IMR-90 (cell line): ENCODE results near the gene ST3GAL5. TPM values are rescaled to one million over a fixed set of nuclear protein-coding genes. Genes with fewer than 3 reads are reported as not detected.
A peak's percentile ranks its signal among the peaks of the same experiment; 100 is the strongest.

Experiments
- ATAC-seq: fragments of 200-7000 bp; cut with Tn5 transposase; 2 replicates; pipeline ENCODE4 v1.9.1; 2020; ENCODE audit warnings: low read depth, mild to moderate bottlenecking, moderate library complexity
- BruUV-seq: library from RNA; stranded (reverse); fragments of 400-500 nt; replicated peaks from 2 replicates; lab custom pipeline; 2021; lab: Mats Ljungman, UMichigan
- CTCF ChIA-PET: fragments of 300-600 bp; formaldehyde crosslinking; extraction: SDS; loops from one replicate; lab custom pipeline; 2021; ENCODE audit warnings: antibody characterized with exemption; lab: Yijun Ruan, JAX
- POLR2A ChIA-PET: fragments of 300-600 bp; sonication (Branson Sonifier 250); formaldehyde crosslinking; loops from one replicate; lab custom pipeline; 2022; ENCODE audit warnings: antibody characterized with exemption; ENCODE audit not compliant: unreplicated experiment; lab: Charles Lee
- DNase-seq: peaks from one replicate; pipeline ENCODE4 v3.0.0; 2013
- H2AFZ ChIP-seq: replicated peaks from 2 replicates; pipeline ENCODE3; 2013; ENCODE audit warnings: low read length, mild to moderate bottlenecking; ENCODE audit not compliant: poor library complexity
- H2AK5ac ChIP-seq: 2 replicates; pipeline ENCODE4 v1.6.1; 2013; ENCODE audit warnings: low read depth, low read length, inconsistent platforms
- H2AK9ac ChIP-seq: replicated peaks from 2 replicates; pipeline ENCODE3; 2013; ENCODE audit warnings: mild to moderate bottlenecking, low read depth, low read length, moderate library complexity; ENCODE audit not compliant: poor library complexity
- H2BK120ac ChIP-seq: 2 replicates; pipeline ENCODE4 v1.6.1; 2013; ENCODE audit warnings: low read depth, low read length, inconsistent platforms
- H2BK15ac ChIP-seq: 3 replicates; pipeline ENCODE4 v1.6.1; 2013; ENCODE audit warnings: low read depth, low read length, inconsistent platforms
- H2BK20ac ChIP-seq: 2 replicates; pipeline ENCODE4 v1.6.1; 2013; ENCODE audit warnings: low read depth, mild to moderate bottlenecking, inconsistent platforms, low read length, moderate library complexity
- H2BK5ac ChIP-seq: 2 replicates; pipeline ENCODE4 v1.6.1; 2013; ENCODE audit warnings: mild to moderate bottlenecking, low read depth, low read length, inconsistent platforms; ENCODE audit not compliant: poor library complexity, severe bottlenecking
- H3K14ac ChIP-seq: replicated peaks from 2 replicates; pipeline ENCODE4 v1.6.1; 2013; ENCODE audit warnings: low read depth, low read length, inconsistent platforms
- H3K18ac ChIP-seq: 2 replicates; pipeline ENCODE4 v1.6.1; 2013; ENCODE audit warnings: low read depth, low read length, control low read depth
- H3K23ac ChIP-seq: 2 replicates; pipeline ENCODE4 v1.6.1; 2013; ENCODE audit warnings: low read depth, low read length, inconsistent platforms
- H3K27ac ChIP-seq: 2 replicates; pipeline ENCODE4 v1.5.1; 2013; ENCODE audit warnings: mild to moderate bottlenecking, control low read depth, low read length; ENCODE audit not compliant: insufficient read depth
- H3K27me3 ChIP-seq: 2 replicates; pipeline ENCODE4 v1.6.1; 2013; ENCODE audit warnings: low read length; ENCODE audit not compliant: control insufficient read depth, insufficient read depth
- H3K36me3 ChIP-seq: 2 replicates; pipeline ENCODE4 v1.6.1; 2013; ENCODE audit warnings: low read length, mixed read lengths; ENCODE audit not compliant: control insufficient read depth, insufficient read depth
- H3K4ac ChIP-seq: 2 replicates; pipeline ENCODE4 v1.6.1; 2013; ENCODE audit warnings: low read depth, low read length, inconsistent platforms
- H3K4me1 ChIP-seq: 2 replicates; pipeline ENCODE4 v1.6.1; 2013; ENCODE audit warnings: low read length, mixed read lengths; ENCODE audit not compliant: control insufficient read depth, insufficient read depth
- H3K4me2 ChIP-seq: 2 replicates; pipeline ENCODE4 v1.6.1; 2013; ENCODE audit warnings: low read depth, mild to moderate bottlenecking, control low read depth, low read length, moderate library complexity
- H3K4me3 ChIP-seq: 2 replicates; pipeline ENCODE4 v1.5.1; 2013; ENCODE audit warnings: low read depth, mild to moderate bottlenecking, control low read depth, low read length, moderate library complexity; ENCODE audit not compliant: insufficient read depth
- H3K56ac ChIP-seq: 2 replicates; pipeline ENCODE4 v1.6.1; 2013; ENCODE audit warnings: low read length, inconsistent platforms; ENCODE audit not compliant: insufficient read depth; ENCODE audit errors: extremely low read depth
- H3K79me1 ChIP-seq, 2 experiments: 2 replicates each; pipeline ENCODE4 v1.6.1; 2013; ENCODE audit warnings: low read length in 2 of 2, inconsistent platforms in 1 of 2, low read depth in 1 of 2
- H3K9ac ChIP-seq: 2 replicates; pipeline ENCODE4 v1.6.1; 2013; ENCODE audit warnings: low read depth, low read length, control low read depth
- H3K9me1 ChIP-seq: 2 replicates; pipeline ENCODE4 v1.6.1; 2013; ENCODE audit warnings: low read length, inconsistent platforms; ENCODE audit not compliant: insufficient read depth
- H3K9me3 ChIP-seq: 2 replicates; pipeline ENCODE4 v1.6.1; 2013; ENCODE audit warnings: low read length; ENCODE audit not compliant: control insufficient read depth, insufficient read depth
- H4K20me1 ChIP-seq: 2 replicates; pipeline ENCODE4 v1.6.1; 2013; ENCODE audit warnings: low read length, inconsistent platforms; ENCODE audit not compliant: insufficient read depth
- H4K5ac ChIP-seq: 2 replicates; pipeline ENCODE4 v1.6.1; 2013; ENCODE audit warnings: mild to moderate bottlenecking, low read depth, low read length, control low read depth
- H4K8ac ChIP-seq, 2 experiments: 2 replicates each; pipeline ENCODE4 v1.6.1; 2013; ENCODE audit warnings: low read depth in 2 of 2, low read length in 2 of 2, control low read depth in 1 of 2, inconsistent platforms in 1 of 2
- H4K91ac ChIP-seq: 2 replicates; pipeline ENCODE4 v1.6.1; 2013; ENCODE audit warnings: low read depth, low read length, inconsistent platforms; ENCODE audit not compliant: insufficient read depth
- BHLHE40 ChIP-seq: fragments of 150-350 bp; IDR thresholded peaks from 2 replicates; pipeline ENCODE4 v1.6.1; 2016; ENCODE audit warnings: mild to moderate bottlenecking, low read depth, low read length
- CEBPB ChIP-seq: IDR thresholded peaks from 2 replicates; pipeline ENCODE4 v1.6.1; 2012; ENCODE audit warnings: low read depth, low read length, improper control_type of control experiment
- CHD1 ChIP-seq: IDR thresholded peaks from 2 replicates; pipeline ENCODE4 v1.6.1; 2012; ENCODE audit warnings: low read depth, low read length, improper control_type of control experiment
- FOS ChIP-seq: fragments of 150-350 bp; IDR thresholded peaks from 2 replicates; pipeline ENCODE4 v1.6.1; 2016; ENCODE audit warnings: low read depth, low read length
- MAFK ChIP-seq: IDR thresholded peaks from 2 replicates; pipeline ENCODE4 v1.6.1; 2012; ENCODE audit warnings: low read depth, low read length, improper control_type of control experiment
- MAZ ChIP-seq: IDR thresholded peaks from 2 replicates; pipeline ENCODE4 v1.6.1; 2012; ENCODE audit warnings: low read depth, mild to moderate bottlenecking, low read length, improper control_type of control experiment, moderate library complexity, borderline replicate concordance
- MXI1 ChIP-seq: IDR thresholded peaks from 2 replicates; pipeline ENCODE4 v1.6.1; 2012; ENCODE audit warnings: low read depth, mild to moderate bottlenecking, low read length, moderate library complexity, borderline replicate concordance
- NFE2L2 ChIP-seq: fragments of 150-350 bp; IDR thresholded peaks from 2 replicates; pipeline ENCODE4 v1.6.1; 2016; ENCODE audit warnings: low read depth, mild to moderate bottlenecking, low read length
- POLR2A ChIP-seq: IDR thresholded peaks from 2 replicates; pipeline ENCODE4 v1.6.1; 2012; ENCODE audit warnings: mild to moderate bottlenecking, low read depth, low read length
- RAD21 ChIP-seq: IDR thresholded peaks from 2 replicates; pipeline ENCODE4 v1.6.1; 2012; ENCODE audit warnings: low read length, improper control_type of control experiment
- RCOR1 ChIP-seq: IDR thresholded peaks from 2 replicates; pipeline ENCODE4 v1.6.1; 2012; ENCODE audit warnings: mild to moderate bottlenecking, low read length, improper control_type of control experiment; ENCODE audit not compliant: insufficient replicate concordance
- RFX5 ChIP-seq: IDR thresholded peaks from 2 replicates; pipeline ENCODE4 v1.8.0; 2012; ENCODE audit warnings: low read depth, mild to moderate bottlenecking, low read length, moderate library complexity
- SMC3 ChIP-seq: fragments of 150-350 bp; IDR thresholded peaks from 2 replicates; pipeline ENCODE4 v1.6.1; 2016; ENCODE audit warnings: low read depth, mild to moderate bottlenecking, antibody characterized with exemption, low read length, moderate library complexity
- WGBS, 2 experiments: methylation state at CpG; one replicate each; pipeline versions ENCODE4 v1.1.5 to v1.1.7; 2013; ENCODE audit warnings: missing lambda C conversion rate in 2 of 2; ENCODE audit not compliant: insufficient read length in 1 of 2; ENCODE audit errors: extremely low coverage in 2 of 2; 5-methylcytosine and 5-hydroxymethylcytosine counted together
- dilution Hi-C: fragments of 300-500 bp; cut with HindIII; formaldehyde crosslinking; loops from one replicate; pipeline ENCODE4 v1.14.3; 2018; ENCODE audit warnings: low sequenced_read_pairs; ENCODE audit not compliant: unreplicated experiment
- in situ Hi-C: fragments of 300-500 bp; cut with MboI; formaldehyde crosslinking; loops from 3 replicates; pipeline ENCODE4 v1.14.3; 2019; ENCODE audit warnings: low sequenced_read_pairs, inconsistent platforms, mixed read lengths
- intact Hi-C: fragments of 100-400 bp; cut with micrococcal nuclease; formaldehyde crosslinking; loops from 2 replicates; pipeline ENCODE4 v1.10.0; 2022
- polyA plus RNA-seq, 3 experiments: library from polyadenylated mRNA; depleted of rRNA; stranded (reverse); fragments of >200 nt; gene quantifications; 2 replicates each; pipeline ENCODE4 v1.2.3, GENCODE V29; 2012; ENCODE audit warnings: low replicate concordance in 1 of 3
- total RNA-seq: library from RNA; depleted of rRNA; stranded (reverse); fragments of >200 nt; gene quantifications from 2 replicates; pipeline ENCODE4 v1.2.3, GENCODE V29; 2012
- TF ChIP-seq, protein P1 (sequence below): fragments of 150-350 bp; IDR thresholded peaks from 2 replicates; pipeline ENCODE4 v1.6.1; 2016; ENCODE audit warnings: low read depth, mild to moderate bottlenecking, low read length, moderate library complexity, borderline replicate concordance
- TF ChIP-seq, protein P2 (sequence below): fragments of 150-350 bp; IDR thresholded peaks from 2 replicates; pipeline ENCODE4 v1.6.1; 2017; ENCODE audit warnings: mild to moderate bottlenecking, antibody characterized with exemption, low read length, low read depth
- TF ChIP-seq, protein P3 (sequence below): conservative IDR thresholded peaks from 2 replicates; pipeline ENCODE4 v1.5.1; 2012; ENCODE audit warnings: mild to moderate bottlenecking, low read depth, low read length, improper control_type of control experiment

Gene ST3GAL5
- total and polyA plus RNA-seq, 2 of the 4 experiments (the other 2 are of a cell fraction), result 16.8 to 21.0 TPM

DNA sequence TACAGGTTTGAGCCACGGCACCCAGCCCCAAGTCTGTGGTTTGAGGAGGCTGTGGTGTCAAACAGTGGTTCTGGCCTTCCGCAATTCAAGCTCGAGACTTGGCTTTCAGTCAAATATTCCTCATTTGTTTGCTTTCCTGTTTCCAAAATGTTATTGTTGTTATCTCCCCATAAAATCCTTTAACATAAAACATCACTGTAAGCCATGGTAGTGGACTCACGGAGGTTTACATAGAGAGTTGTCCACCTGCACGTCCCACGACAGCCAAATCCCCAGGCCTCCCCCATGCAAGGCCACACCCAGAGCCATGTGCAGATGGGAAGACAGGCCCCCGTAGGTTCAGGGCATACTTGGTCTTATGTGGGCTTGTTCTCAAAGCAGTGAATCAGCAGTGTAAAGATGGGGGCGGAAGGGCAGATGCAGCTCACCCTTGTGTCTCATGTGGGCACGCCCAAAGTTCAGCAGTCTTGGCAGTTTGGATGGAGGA is 18.9 kb upstream of the ST3GAL5 start:
- intact Hi-C loops (no loop called here), dilution Hi-C loops (no loop called here), in situ Hi-C loops (no loop called here)
- H3K9me1 ChIP-seq, result peaks cover 3% of the 10 kb centered on the region; the same call in 1 of the 2 replicates
- peaks cover 18% of the 10 kb centered on the region for H3K4me1 ChIP-seq
- no peak overlapping the region for H2BK5ac ChIP-seq
- H2BK15ac ChIP-seq, result no peak overlapping the region
- no peak overlapping the region for H3K56ac ChIP-seq
- ATAC-seq, result no peak
- H4K20me1 ChIP-seq, result peaks cover 4% of the 10 kb centered on the region; the same call in 1 of the 2 replicates
- no peak overlapping the region for H4K5ac ChIP-seq
- no TSS peak for BruUV-seq
- no peaks in the 10 kb centered on the region for H3K9me3 ChIP-seq
- H4K91ac ChIP-seq, result no peak overlapping the region
- H3K27me3 ChIP-seq, result peaks cover 5% of the 10 kb centered on the region
- no peak overlapping the region for H3K4ac ChIP-seq
- H3K27ac ChIP-seq, result no peak overlapping the region
- H3K4me3 ChIP-seq, result no peak overlapping the region
- POLR2A ChIA-PET, result no interaction called here
- no peaks in the 10 kb centered on the region for H3K79me1 ChIP-seq
- peak overlapping the region; percentile 34; the same call in 1 of the 2 replicates for H2AK5ac ChIP-seq
- WGBS, 2 experiments, result 100% methylated on average over 1 of the region's 9 CpGs; no CpG with 5 or more reads in 1 of the 2 experiments
- H3K36me3 ChIP-seq, result no peaks in the 10 kb centered on the region
- H2BK20ac ChIP-seq, result no peak overlapping the region
- H2BK120ac ChIP-seq, result no peak overlapping the region
- no peak overlapping the region for H3K4me2 ChIP-seq
- peak; percentile 44 for DNase-seq
- H2AFZ ChIP-seq, result peak overlapping the region; percentile 26
- no peak overlapping the region for H3K23ac ChIP-seq
- no peak overlapping the region for H3K14ac ChIP-seq
- no peak overlapping the region for H4K8ac ChIP-seq
- TF ChIP-seq RCOR1, result no peak
- TF ChIP-seq SMC3, result no peak
- no peak for TF ChIP-seq MXI1
- TF ChIP-seq MAZ, result no peak
- TF ChIP-seq, protein P1, sequence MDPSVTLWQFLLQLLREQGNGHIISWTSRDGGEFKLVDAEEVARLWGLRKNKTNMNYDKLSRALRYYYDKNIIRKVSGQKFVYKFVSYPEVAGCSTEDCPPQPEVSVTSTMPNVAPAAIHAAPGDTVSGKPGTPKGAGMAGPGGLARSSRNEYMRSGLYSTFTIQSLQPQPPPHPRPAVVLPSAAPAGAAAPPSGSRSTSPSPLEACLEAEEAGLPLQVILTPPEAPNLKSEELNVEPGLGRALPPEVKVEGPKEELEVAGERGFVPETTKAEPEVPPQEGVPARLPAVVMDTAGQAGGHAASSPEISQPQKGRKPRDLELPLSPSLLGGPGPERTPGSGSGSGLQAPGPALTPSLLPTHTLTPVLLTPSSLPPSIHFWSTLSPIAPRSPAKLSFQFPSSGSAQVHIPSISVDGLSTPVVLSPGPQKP, result no peak
- TF ChIP-seq NFE2L2, result no peak
- TF ChIP-seq, protein P2, sequence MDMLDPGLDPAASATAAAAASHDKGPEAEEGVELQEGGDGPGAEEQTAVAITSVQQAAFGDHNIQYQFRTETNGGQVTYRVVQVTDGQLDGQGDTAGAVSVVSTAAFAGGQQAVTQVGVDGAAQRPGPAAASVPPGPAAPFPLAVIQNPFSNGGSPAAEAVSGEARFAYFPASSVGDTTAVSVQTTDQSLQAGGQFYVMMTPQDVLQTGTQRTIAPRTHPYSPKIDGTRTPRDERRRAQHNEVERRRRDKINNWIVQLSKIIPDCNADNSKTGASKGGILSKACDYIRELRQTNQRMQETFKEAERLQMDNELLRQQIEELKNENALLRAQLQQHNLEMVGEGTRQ, result no peak
- TF ChIP-seq CEBPB, result no peak
- TF ChIP-seq FOS, result no peak
- no peak for TF ChIP-seq CHD1
- no peak for TF ChIP-seq POLR2A
- TF ChIP-seq, protein P3, sequence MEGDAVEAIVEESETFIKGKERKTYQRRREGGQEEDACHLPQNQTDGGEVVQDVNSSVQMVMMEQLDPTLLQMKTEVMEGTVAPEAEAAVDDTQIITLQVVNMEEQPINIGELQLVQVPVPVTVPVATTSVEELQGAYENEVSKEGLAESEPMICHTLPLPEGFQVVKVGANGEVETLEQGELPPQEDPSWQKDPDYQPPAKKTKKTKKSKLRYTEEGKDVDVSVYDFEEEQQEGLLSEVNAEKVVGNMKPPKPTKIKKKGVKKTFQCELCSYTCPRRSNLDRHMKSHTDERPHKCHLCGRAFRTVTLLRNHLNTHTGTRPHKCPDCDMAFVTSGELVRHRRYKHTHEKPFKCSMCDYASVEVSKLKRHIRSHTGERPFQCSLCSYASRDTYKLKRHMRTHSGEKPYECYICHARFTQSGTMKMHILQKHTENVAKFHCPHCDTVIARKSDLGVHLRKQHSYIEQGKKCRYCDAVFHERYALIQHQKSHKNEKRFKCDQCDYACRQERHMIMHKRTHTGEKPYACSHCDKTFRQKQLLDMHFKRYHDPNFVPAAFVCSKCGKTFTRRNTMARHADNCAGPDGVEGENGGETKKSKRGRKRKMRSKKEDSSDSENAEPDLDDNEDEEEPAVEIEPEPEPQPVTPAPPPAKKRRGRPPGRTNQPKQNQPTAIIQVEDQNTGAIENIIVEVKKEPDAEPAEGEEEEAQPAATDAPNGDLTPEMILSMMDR, result no peak
- no peak for TF ChIP-seq MAFK
- TF ChIP-seq BHLHE40, result no peak
- no peak for TF ChIP-seq RFX5
- TF ChIP-seq RAD21, result no peak
- no peak overlapping the region for H3K9ac ChIP-seq
- no peak overlapping the region; the same call in 1 of the 2 replicates for H3K18ac ChIP-seq
- H2AK9ac ChIP-seq, result no peak overlapping the region
- CTCF ChIA-PET, result no interaction called here
